A673 (cell line): ENCODE data around the gene PCNX1.

ENCODE experiments used
- CTCF ChIP-seq: fragments of 300-800, 200-600 bp; sonication (generic); conservative IDR thresholded peaks from 2 replicates; pipeline ENCODE4 v1.5.1; 2017; ENCODE audit warnings: low read depth, mild to moderate bottlenecking, antibody characterized with exemption, low read length, moderate library complexity, mixed read lengths
- EZH2 ChIP-seq: fragments of 200-600 bp; sonication (generic); IDR thresholded peaks from 2 replicates; pipeline ENCODE4 v1.6.1; 2017; ENCODE audit warnings: borderline replicate concordance, low read depth, mild to moderate bottlenecking, mixed read lengths, antibody characterized with exemption, low read length; ENCODE audit not compliant: poor library complexity, severe bottlenecking

GRCh38 chr14:70890826-70891659 is 16.2 kb upstream of the PCNX1 start:
- no peak for TF ChIP-seq CTCF
- no peak for TF ChIP-seq EZH2
